GM18951 (cell line): ENCODE measurements around the gene GPR183.

Experiments used
- POLR2A ChIP-seq: IDR thresholded peaks from 4 replicates; pipeline ENCODE4 v1.6.1; 2011; ENCODE audit warnings: mild to moderate bottlenecking; ENCODE audit not compliant: insufficient read length, insufficient read depth; ENCODE audit errors: extremely low read depth
- in situ Hi-C: fragments of 300-500 bp; cut with MboI; formaldehyde crosslinking; loops from one replicate; pipeline ENCODE4 v1.12.0; 2022; ENCODE audit warnings: low sequenced_read_pairs, mixed read lengths, inconsistent platforms; ENCODE audit not compliant: unreplicated experiment

GPR183 gene

GRCh38 chr13:99246100-99246499 lies 61.1 kb downstream of the GPR183 start:
- no peak for TF ChIP-seq POLR2A
- in situ Hi-C loops: no loop called here
